NCI-H2081 treated with DMSO at 0.1 percent for 48 hours (cell line): Measurements from ENCODE around the gene PLEKHF1.

ENCODE experiments used
- DNase-seq: peaks from one replicate; lab custom pipeline; 2025; lab: John Stamatoyannopoulos, UW

The PLEKHF1 gene

GRCh38 chr19:29678484-29679106 lies 13.3 kb downstream of the PLEKHF1 start:
- DNase-seq = no peak

GRCh38 chr19:29679598-29680210 lies 14.4 kb downstream of the PLEKHF1 start:
- DNase-seq = no peak

GRCh38 chr19:29680447-29680846 lies 15.2 kb downstream of the PLEKHF1 start:
- DNase-seq = no peak

- no peak for DNase-seq
These were observed 15.7 kb downstream of the PLEKHF1 start for GRCh38 chr19:29680937-29681336.

GRCh38 chr19:29681422-29682235 lies 16.4 kb downstream of the PLEKHF1 start:
- DNase-seq = no peak

- DNase-seq = no peak
These were observed 17.1 kb downstream of the PLEKHF1 start for GRCh38 chr19:29682236-29682895.

GRCh38 chr19:29683009-29683408 lies 17.7 kb downstream of the PLEKHF1 start:
- no peak for DNase-seq

GRCh38 chr19:29685326-29685725 lies 20.1 kb downstream of the PLEKHF1 start:
- DNase-seq = no peak

GRCh38 chr19:29686285-29686805 lies 21.1 kb downstream of the PLEKHF1 start:
- DNase-seq = no peak

GRCh38 chr19:29687244-29687896 lies 22.1 kb downstream of the PLEKHF1 start:
- no peak for DNase-seq

- no peak for DNase-seq
These were observed 22.9 kb downstream of the PLEKHF1 start for GRCh38 chr19:29687897-29688728.

- DNase-seq = no peak
These were observed 25.6 kb downstream of the PLEKHF1 start for GRCh38 chr19:29690842-29691241.

- no peak for DNase-seq
These were observed 28.9 kb downstream of the PLEKHF1 start for GRCh38 chr19:29694161-29694560.

- DNase-seq = no peak
These were observed 29.7 kb downstream of the PLEKHF1 start for GRCh38 chr19:29694669-29695627.

GRCh38 chr19:29695765-29696564 lies 30.7 kb downstream of the PLEKHF1 start:
- no peak for DNase-seq

GRCh38 chr19:29696565-29696846 lies 31.2 kb downstream of the PLEKHF1 start:
- no peak for DNase-seq

GRCh38 chr19:29697523-29698261 lies 32.4 kb downstream of the PLEKHF1 start:
- DNase-seq = no peak

- DNase-seq = no peak
These were observed 34.6 kb downstream of the PLEKHF1 start for GRCh38 chr19:29699861-29700260.
